Measurements from ENCODE around the gene SEC24C.
"Not testable (repeated sequence)": the region's sequence is repeated elsewhere in the genome, so short reads cannot be mapped to it uniquely, and the experiment has no call there.

GRCh38 chr10:73796035-73796434 lies 51.9 kb downstream of the SEC24C start:
- not testable (repeated sequence) for TF ChIP-seq CTCF (IDR thresholded peaks at IDR 0.05; ENCODE audit: insufficient read depth, low read length, poor library complexity, severe bottlenecking); EZH2phosphoT487 (conservative IDR thresholded peaks at IDR 0.05; ENCODE audit: low read length)

All from SU-DHL-6 (cell line).